GM21786 (cell line): ENCODE results near the gene FUBP3.
"Not testable (repeated sequence)": the region's sequence is repeated elsewhere in the genome, so short reads cannot be mapped to it uniquely, and the experiment has no call there.

Experiments used
- ATAC-seq: cut with Tn5 transposase; IDR thresholded peaks from one replicate; pipeline ENCODE4 v1.9.1; 2021; ENCODE audit not compliant: unreplicated experiment

Gene FUBP3

DNA sequence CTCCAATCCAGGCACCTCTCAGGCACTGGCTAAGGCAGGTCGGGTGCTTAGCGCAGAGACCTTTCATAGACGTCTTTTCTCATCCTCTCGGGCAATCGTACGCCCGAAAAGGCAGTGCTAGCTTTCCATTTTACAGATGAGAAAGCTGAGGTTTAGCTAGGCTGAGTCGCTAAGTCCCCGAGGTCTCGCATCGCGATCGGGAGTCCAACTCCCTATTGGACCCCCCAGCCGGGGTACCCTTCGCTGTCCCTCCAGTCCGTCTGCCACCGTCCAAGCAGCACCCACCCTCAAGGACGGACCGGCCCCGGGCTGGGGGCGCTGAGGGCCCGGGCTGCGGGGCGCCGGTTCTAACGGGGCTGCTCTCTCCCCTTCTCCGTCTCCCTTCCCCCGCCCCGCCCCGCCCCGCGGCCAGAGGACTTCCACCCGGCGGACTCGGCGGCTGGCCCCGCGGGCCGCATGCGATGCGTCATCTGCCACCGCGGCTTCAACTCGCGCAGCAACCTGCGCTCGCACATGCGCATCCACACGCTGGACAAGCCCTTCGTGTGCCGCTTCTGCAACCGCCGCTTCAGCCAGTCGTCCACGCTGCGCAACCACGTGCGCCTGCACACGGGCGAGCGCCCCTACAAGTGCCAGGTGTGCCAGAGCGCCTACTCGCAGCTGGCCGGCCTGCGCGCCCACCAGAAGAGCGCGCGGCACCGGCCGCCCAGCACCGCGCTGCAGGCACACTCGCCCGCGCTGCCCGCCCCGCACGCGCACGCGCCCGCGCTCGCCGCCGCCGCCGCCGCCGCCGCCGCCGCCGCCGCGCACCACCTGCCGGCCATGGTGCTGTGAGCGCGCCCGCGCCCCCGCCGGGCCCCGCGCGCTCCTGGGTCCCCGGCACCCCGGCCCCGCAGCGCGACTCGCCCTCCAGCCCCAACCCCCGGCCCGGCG, 101.7 kb downstream of the FUBP3 start:
- no peak for ATAC-seq

GRCh38 chr9:130681769-130682420, 102.5 kb downstream of the FUBP3 start:
- no peak for ATAC-seq

DNA sequence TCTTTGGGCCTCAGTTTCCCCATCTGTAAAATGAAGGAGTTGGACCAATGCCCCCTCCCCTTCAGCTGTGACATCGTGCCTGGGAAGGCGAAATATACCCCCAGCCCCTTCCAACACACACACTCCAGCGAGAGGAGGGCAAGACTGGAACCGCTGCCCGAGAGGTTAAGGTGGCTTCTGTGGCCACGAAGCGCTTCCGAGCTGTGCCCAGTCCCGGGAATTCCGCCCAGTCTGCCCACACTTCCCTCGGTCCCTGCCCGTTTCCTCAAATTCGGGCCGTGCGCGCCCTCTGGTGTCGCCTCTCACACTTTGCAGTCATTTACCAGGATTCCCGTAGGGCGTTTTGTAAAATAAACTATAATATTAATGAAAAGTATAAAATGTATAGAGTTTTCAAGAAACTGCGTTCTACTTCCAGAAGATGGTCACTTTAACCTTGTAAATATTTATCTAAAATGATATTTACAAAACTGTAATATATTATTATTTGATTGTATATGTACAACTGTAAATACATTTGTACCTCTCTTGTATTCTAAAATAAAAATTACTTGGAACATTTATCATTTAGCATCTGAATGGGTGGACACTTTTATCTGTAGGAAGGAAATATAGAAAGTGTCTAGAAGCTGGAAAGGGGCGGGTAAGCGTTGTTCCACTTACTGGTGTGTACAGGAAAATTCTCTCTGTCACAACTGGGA, 103.2 kb downstream of the FUBP3 start:
- no peak for ATAC-seq

DNA sequence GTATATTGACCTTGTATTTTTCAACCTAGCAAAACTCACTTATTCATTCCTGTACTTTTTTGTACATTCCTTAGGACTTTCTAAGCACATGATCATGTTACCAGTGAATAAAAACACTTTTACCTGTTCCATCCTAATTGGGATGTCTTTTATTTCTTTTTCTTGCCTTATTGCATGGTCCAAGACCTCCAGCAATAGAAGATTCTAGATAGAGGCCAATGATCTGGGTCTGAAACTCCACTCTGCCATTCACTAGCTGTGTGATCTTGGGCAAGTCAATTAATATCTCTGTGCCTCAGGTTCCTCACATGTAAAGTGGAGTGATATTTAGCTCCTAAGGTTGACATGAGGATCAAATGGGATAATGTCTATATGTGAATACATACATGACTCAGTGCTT, 105.7 kb downstream of the FUBP3 start:
- ATAC-seq: no peak

- not testable (repeated sequence) for ATAC-seq
Observed at GRCh38 chr9:130685945-130686344, 106.6 kb downstream of the FUBP3 start.

GRCh38 chr9:130687615-130688014, 108.2 kb downstream of the FUBP3 start:
- ATAC-seq: no peak
